ENCODE data around the gene CTNNBL1. TPM values are rescaled to one million over a fixed set of nuclear protein-coding genes. Genes with fewer than 3 reads are reported as not detected.
A peak's percentile ranks its signal among the peaks of the same experiment; 100 is the strongest.

The CTNNBL1 gene
- total and polyA plus RNA-seq, 7 experiments from 2014 or later: 41.7 to 93.4 (median 56.4) TPM

GRCh38 chr20:37902504-37903313 is 208.9 kb downstream of the CTNNBL1 start, which contains the start of gene VSTM2L:
TSS of gene VSTM2L (plus strand) at chr20:37903127. CDS start at chr20:37903351, 224 bp downstream.
- Histone ChIP-seq H3K36me3 (ENCODE audit: control insufficient read depth in 2 of 3, insufficient read depth in 3 of 3, low read length in 3 of 3) (no peaks in the 10 kb centered on the region), H3K27ac (ENCODE audit: low read depth, low read length) (no peak within 1 kb of the TSS), H3K4me3 (ENCODE audit: low read length) (no peak within 1 kb of the TSS), H3K9me3 (ENCODE audit: control insufficient read depth in 2 of 3, low read length in 3 of 3) (no peaks in the 10 kb centered on the region), H3K4me1 (ENCODE audit: control insufficient read depth in 2 of 2, insufficient read depth in 2 of 2, low read length in 2 of 2) (no peaks in the 10 kb centered on the region), H3K27me3 (ENCODE audit: control insufficient read depth in 2 of 2, insufficient read depth in 2 of 2, low read length in 2 of 2) (peaks cover 0 to 5% of the 10 kb centered on the region in 2 donors)
- Mint-ChIP-seq H3K27ac (peak within 1 kb of the TSS in 1 of 9 donors; percentile 82), H3K27me3 (peaks cover 61 to 76% (median 67%) of the 10 kb centered on the region in 5 donors), H3K4me1 (peaks cover 6 to 18% (median 11%) of the 10 kb centered on the region in 7 donors), H3K9me3 (peaks cover 0 to 4% (median 0%) of the 10 kb centered on the region in 11 donors), H3K36me3 (peaks cover 0 to 8% (median 0%) of the 10 kb centered on the region in 5 donors), H3K4me3 (peak within 1 kb of the TSS; percentile 56 to 83 (median 72))
- ATAC-seq: no peak
- POLR2A ChIA-PET: no interaction called here
- peak in 1 of 9 donors; percentile 27 for DNase-seq
- intact Hi-C loops (cut with micrococcal nuclease): no loop called here
- CTCF ChIA-PET: interaction anchor here (0.7 to 0.9 kb wide), 2 partner anchors 37 to 93 kb away, joined by 3 read pairs; no protein-coding TSS in a partner anchor

GRCh38 chr20:37903317-37904007 is 209.6 kb downstream of the CTNNBL1 start:
- Histone ChIP-seq H3K4me3 (ENCODE audit: low read length) (no peak overlapping the region), H3K27me3 (ENCODE audit: control insufficient read depth in 2 of 2, insufficient read depth in 2 of 2, low read length in 2 of 2) (peaks cover 0 to 5% of the 10 kb centered on the region in 2 donors), H3K27ac (ENCODE audit: low read depth, low read length) (no peak overlapping the region), H3K36me3 (ENCODE audit: control insufficient read depth in 2 of 3, insufficient read depth in 3 of 3, low read length in 3 of 3) (no peaks in the 10 kb centered on the region), H3K9me3 (ENCODE audit: control insufficient read depth in 2 of 3, low read length in 3 of 3) (no peaks in the 10 kb centered on the region), H3K4me1 (ENCODE audit: control insufficient read depth in 2 of 2, insufficient read depth in 2 of 2, low read length in 2 of 2) (no peaks in the 10 kb centered on the region)
- Mint-ChIP-seq H3K36me3 (peaks cover 0 to 8% (median 0%) of the 10 kb centered on the region in 5 donors), H3K27ac (peak overlapping the region in 1 of 9 donors; percentile 82), H3K9me3 (peaks cover 0 to 4% (median 0%) of the 10 kb centered on the region in 11 donors), H3K4me1 (peaks cover 6 to 18% (median 11%) of the 10 kb centered on the region in 7 donors), H3K27me3 (peaks cover 61 to 83% (median 68%) of the 10 kb centered on the region in 5 donors), H3K4me3 (peak overlapping the region; percentile 56 to 83 (median 72))
- intact Hi-C loops (cut with micrococcal nuclease): no loop called here
- ATAC-seq: no peak
- CTCF ChIA-PET: no interaction called here
- POLR2A ChIA-PET: no interaction called here
- DNase-seq: peak in 1 of 9 donors; percentile 22

GRCh38 chr20:37904008-37904642 is 210.3 kb downstream of the CTNNBL1 start:
- no peaks in the 10 kb centered on the region for H3K36me3 ChIP-seq (ENCODE audit: control insufficient read depth in 2 of 3, insufficient read depth in 3 of 3, low read length in 3 of 3)
- no peaks in the 10 kb centered on the region for H3K9me3 ChIP-seq (ENCODE audit: control insufficient read depth in 2 of 3, low read length in 3 of 3)
- Mint-ChIP-seq H3K9me3 (peaks cover 0 to 4% (median 0%) of the 10 kb centered on the region in 11 donors), H3K4me1 (peaks cover 6 to 18% (median 11%) of the 10 kb centered on the region in 7 donors), H3K4me3 (peak overlapping the region; percentile 56 to 83 (median 72)), H3K36me3 (peaks cover 0 to 8% (median 3%) of the 10 kb centered on the region in 5 donors), H3K27ac (peak overlapping the region in 1 of 9 donors; percentile 82), H3K27me3 (peaks cover 65 to 85% (median 72%) of the 10 kb centered on the region in 5 donors)
- POLR2A ChIA-PET: no interaction called here
- H3K4me1 ChIP-seq (ENCODE audit: control insufficient read depth in 2 of 2, insufficient read depth in 2 of 2, low read length in 2 of 2): no peaks in the 10 kb centered on the region
- intact Hi-C loops (cut with micrococcal nuclease): no loop called here
- CTCF ChIA-PET: no interaction called here
- H3K27me3 ChIP-seq (ENCODE audit: control insufficient read depth in 2 of 2, insufficient read depth in 2 of 2, low read length in 2 of 2): peaks cover 0 to 5% of the 10 kb centered on the region in 2 donors
- H3K27ac ChIP-seq (ENCODE audit: low read depth, low read length): no peak overlapping the region
- DNase-seq (no peak), ATAC-seq (no peak)
- no peak overlapping the region for H3K4me3 ChIP-seq (ENCODE audit: low read length)

- Histone ChIP-seq H3K9me3 (ENCODE audit: control insufficient read depth in 2 of 3, low read length in 3 of 3) (no peaks in the 10 kb centered on the region), H3K4me3 (ENCODE audit: low read length) (no peak overlapping the region), H3K4me1 (ENCODE audit: control insufficient read depth in 2 of 2, insufficient read depth in 2 of 2, low read length in 2 of 2) (no peaks in the 10 kb centered on the region), H3K27me3 (ENCODE audit: control insufficient read depth in 2 of 2, insufficient read depth in 2 of 2, low read length in 2 of 2) (peaks cover 0 to 5% of the 10 kb centered on the region in 2 donors), H3K27ac (ENCODE audit: low read depth, low read length) (no peak overlapping the region), H3K36me3 (ENCODE audit: control insufficient read depth in 2 of 3, insufficient read depth in 3 of 3, low read length in 3 of 3) (no peaks in the 10 kb centered on the region)
- ChIA-PET CTCF (no interaction called here), POLR2A (no interaction called here)
- H3K4me1 Mint-ChIP-seq: peaks cover 6 to 18% (median 11%) of the 10 kb centered on the region in 7 donors
- ATAC-seq: no peak
- intact Hi-C loops (cut with micrococcal nuclease): no loop called here
- peaks cover 0 to 4% (median 0%) of the 10 kb centered on the region in 11 donors for H3K9me3 Mint-ChIP-seq
- peaks cover 0 to 8% (median 3%) of the 10 kb centered on the region in 5 donors for H3K36me3 Mint-ChIP-seq
- DNase-seq: no peak
- H3K27me3 Mint-ChIP-seq: peaks cover 63 to 79% (median 68%) of the 10 kb centered on the region in 5 donors
- H3K27ac Mint-ChIP-seq: no peak overlapping the region
- H3K4me3 Mint-ChIP-seq: peak overlapping the region in 1 of 10 donors; percentile 33
These were observed 211.1 kb downstream of the CTNNBL1 start for GRCh38 chr20:37904845-37905373.

GRCh38 chr20:37905671-37906613 is 212.1 kb downstream of the CTNNBL1 start:
- DNase-seq: no peak
- Histone ChIP-seq H3K4me1 (ENCODE audit: control insufficient read depth in 2 of 2, insufficient read depth in 2 of 2, low read length in 2 of 2) (no peaks in the 10 kb centered on the region), H3K4me3 (ENCODE audit: low read length) (no peak overlapping the region), H3K27me3 (ENCODE audit: control insufficient read depth in 2 of 2, insufficient read depth in 2 of 2, low read length in 2 of 2) (peaks cover 0 to 5% of the 10 kb centered on the region in 2 donors), H3K9me3 (ENCODE audit: control insufficient read depth in 2 of 3, low read length in 3 of 3) (no peaks in the 10 kb centered on the region), H3K27ac (ENCODE audit: low read depth, low read length) (no peak overlapping the region), H3K36me3 (ENCODE audit: control insufficient read depth in 2 of 3, insufficient read depth in 3 of 3, low read length in 3 of 3) (no peaks in the 10 kb centered on the region)
- Mint-ChIP-seq H3K36me3 (peaks cover 0 to 7% (median 3%) of the 10 kb centered on the region in 5 donors), H3K27me3 (peaks cover 57 to 72% (median 67%) of the 10 kb centered on the region in 5 donors), H3K27ac (no peak overlapping the region), H3K4me3 (no peak overlapping the region), H3K4me1 (peaks cover 6 to 17% (median 11%) of the 10 kb centered on the region in 7 donors), H3K9me3 (peaks cover 0 to 4% (median 0%) of the 10 kb centered on the region in 11 donors)
- intact Hi-C loops (cut with micrococcal nuclease): no loop called here
- ChIA-PET POLR2A (no interaction called here), CTCF (no interaction called here)
- no peak for ATAC-seq

All from naive thymus-derived CD4-positive, alpha-beta T cell (primary cell).